Measurements from ENCODE around the gene POGLUT3. TPM values are rescaled to one million over a fixed set of nuclear protein-coding genes. Genes with fewer than 3 reads are reported as not detected.

POGLUT3 gene
- total and polyA plus RNA-seq, 7 donors: 2.1 to 7.4 (median 4.2) TPM

GRCh38 chr11:108518581-108518980, 20.4 kb upstream of the POGLUT3 start:
- TF ChIP-seq, protein P1, sequence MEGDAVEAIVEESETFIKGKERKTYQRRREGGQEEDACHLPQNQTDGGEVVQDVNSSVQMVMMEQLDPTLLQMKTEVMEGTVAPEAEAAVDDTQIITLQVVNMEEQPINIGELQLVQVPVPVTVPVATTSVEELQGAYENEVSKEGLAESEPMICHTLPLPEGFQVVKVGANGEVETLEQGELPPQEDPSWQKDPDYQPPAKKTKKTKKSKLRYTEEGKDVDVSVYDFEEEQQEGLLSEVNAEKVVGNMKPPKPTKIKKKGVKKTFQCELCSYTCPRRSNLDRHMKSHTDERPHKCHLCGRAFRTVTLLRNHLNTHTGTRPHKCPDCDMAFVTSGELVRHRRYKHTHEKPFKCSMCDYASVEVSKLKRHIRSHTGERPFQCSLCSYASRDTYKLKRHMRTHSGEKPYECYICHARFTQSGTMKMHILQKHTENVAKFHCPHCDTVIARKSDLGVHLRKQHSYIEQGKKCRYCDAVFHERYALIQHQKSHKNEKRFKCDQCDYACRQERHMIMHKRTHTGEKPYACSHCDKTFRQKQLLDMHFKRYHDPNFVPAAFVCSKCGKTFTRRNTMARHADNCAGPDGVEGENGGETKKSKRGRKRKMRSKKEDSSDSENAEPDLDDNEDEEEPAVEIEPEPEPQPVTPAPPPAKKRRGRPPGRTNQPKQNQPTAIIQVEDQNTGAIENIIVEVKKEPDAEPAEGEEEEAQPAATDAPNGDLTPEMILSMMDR (IDR thresholded peaks at IDR 0.05): no peak
- 69 to 74% (median 69%) methylated on average over 10 of the region's 10 CpGs for WGBS, 3 donors
- Histone ChIP-seq H3K36me3 (ENCODE audit: insufficient read depth in 1 of 2, low read depth in 1 of 2) (no peaks in the 10 kb centered on the region), H3K27ac (no peak overlapping the region), H3K9me3 (no peaks in the 10 kb centered on the region), H3K27me3 (ENCODE audit: insufficient read depth in 3 of 3, low read length in 2 of 3) (peaks cover 0 to 3% (median 0%) of the 10 kb centered on the region in 3 donors), H3K4me1 (no peaks in the 10 kb centered on the region), H3K4me3 (no peak overlapping the region)
- ATAC-seq (no peak), DNase-seq (no peak)
- intact Hi-C loops (cut with DNase I): no loop called here

DNA sequence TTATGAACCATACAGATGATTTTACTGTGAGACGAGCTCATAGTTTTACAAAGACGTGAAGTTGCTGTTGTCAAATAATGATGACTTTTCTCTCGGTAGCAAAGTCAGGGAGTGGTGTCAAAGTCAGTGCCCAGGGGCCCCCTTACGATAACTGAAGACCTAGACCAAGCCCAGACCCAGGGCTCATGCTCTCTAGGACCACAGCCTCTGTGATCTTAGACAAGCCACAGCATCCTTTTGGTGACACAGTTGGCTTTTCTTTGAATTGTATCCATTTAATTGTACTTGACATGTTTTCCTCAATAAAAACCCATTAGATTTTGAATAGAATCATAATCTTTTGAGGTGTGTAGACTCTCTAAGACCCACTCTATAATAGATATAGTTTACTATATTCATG, 17.9 kb upstream of the POGLUT3 start:
- Histone ChIP-seq H3K4me3 (no peak overlapping the region), H3K4me1 (no peaks in the 10 kb centered on the region), H3K27ac (no peak overlapping the region), H3K27me3 (ENCODE audit: insufficient read depth in 3 of 3, low read length in 2 of 3) (peaks cover 0 to 3% (median 0%) of the 10 kb centered on the region in 3 donors), H3K36me3 (ENCODE audit: insufficient read depth in 1 of 2, low read depth in 1 of 2) (no peaks in the 10 kb centered on the region), H3K9me3 (no peaks in the 10 kb centered on the region)
- TF ChIP-seq, protein P1 (IDR thresholded peaks at IDR 0.05): no peak
- WGBS, 3 donors: 92 to 94% (median 93%) methylated on average over 4 of the region's 4 CpGs
- DNase-seq: no peak
- no peak for ATAC-seq
- intact Hi-C loops (cut with DNase I): no loop called here

GRCh38 chr11:108512708-108513107, 14.5 kb upstream of the POGLUT3 start:
- WGBS, 3 donors: 80 to 90% (median 81%) methylated on average over 2 of the region's 2 CpGs
- Histone ChIP-seq H3K4me3 (no peak overlapping the region), H3K27me3 (ENCODE audit: insufficient read depth in 3 of 3, low read length in 2 of 3) (no peaks in the 10 kb centered on the region), H3K9me3 (no peaks in the 10 kb centered on the region), H3K27ac (no peak overlapping the region), H3K36me3 (ENCODE audit: insufficient read depth in 1 of 2, low read depth in 1 of 2) (no peaks in the 10 kb centered on the region), H3K4me1 (no peaks in the 10 kb centered on the region)
- DNase-seq (no peak), ATAC-seq (no peak)
- TF ChIP-seq, protein P1 (IDR thresholded peaks at IDR 0.05): no peak
- intact Hi-C loops (cut with DNase I): no loop called here

DNA sequence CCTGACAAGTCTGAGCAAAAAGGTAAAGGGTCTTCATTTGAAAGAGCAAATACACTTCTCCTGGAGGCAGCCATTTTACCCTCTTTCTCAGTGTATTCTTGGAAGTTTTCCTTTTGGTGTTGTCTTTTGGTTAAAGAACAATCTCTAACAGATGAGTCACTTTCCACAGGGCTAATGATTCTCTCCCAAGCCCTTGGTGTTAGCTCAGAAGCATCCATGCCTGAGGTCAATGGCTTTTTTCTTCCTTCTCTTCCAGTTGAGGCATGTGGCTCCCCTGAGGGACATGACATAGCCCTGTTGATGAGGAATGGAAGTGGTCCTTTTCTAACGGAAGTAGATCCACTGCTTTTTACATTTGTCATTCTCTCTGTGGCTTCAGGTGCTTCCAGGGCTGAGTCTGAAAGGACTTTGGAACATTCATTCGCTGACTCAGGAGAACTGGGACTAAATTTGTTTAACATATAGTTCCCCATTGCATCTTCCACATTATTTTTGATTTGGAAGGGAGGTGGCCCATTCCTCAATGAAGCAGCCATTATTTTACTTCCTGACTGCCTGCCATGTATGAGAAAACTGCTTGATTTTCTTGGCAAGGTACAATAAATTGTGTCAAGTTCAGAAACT, 13.8 kb upstream of the POGLUT3 start:
- Histone ChIP-seq H3K27ac (no peak overlapping the region), H3K4me3 (no peak overlapping the region), H3K4me1 (no peaks in the 10 kb centered on the region), H3K27me3 (ENCODE audit: insufficient read depth in 3 of 3, low read length in 2 of 3) (no peaks in the 10 kb centered on the region), H3K9me3 (no peaks in the 10 kb centered on the region), H3K36me3 (ENCODE audit: insufficient read depth in 1 of 2, low read depth in 1 of 2) (no peaks in the 10 kb centered on the region)
- WGBS, 3 donors: 76 to 86% (median 83%) methylated on average over 2 of the region's 2 CpGs
- ATAC-seq (no peak), DNase-seq (no peak)
- TF ChIP-seq, protein P1 (IDR thresholded peaks at IDR 0.05): no peak
- intact Hi-C loops (cut with DNase I): no loop called here

Measured in psoas muscle (tissue), 8 donors.